CD4-positive, alpha-beta T cell (primary cell): ENCODE data around the gene SACS. TPM values are rescaled to one million over a fixed set of nuclear protein-coding genes. Genes with fewer than 3 reads are reported as not detected.

Experiments
- ATAC-seq: fragments of 200-7000 bp; cut with Tn5 transposase; one replicate; pipeline ENCODE4 v1.10.0; 2022; ENCODE audit warnings: mild to moderate bottlenecking; ENCODE audit not compliant: poor library complexity
- CTCF ChIA-PET: fragments of 350-600 bp; sonication (Branson Sonifier 250); formaldehyde crosslinking; loops from one replicate; lab custom pipeline; 2021; ENCODE audit warnings: antibody characterized with exemption, inconsistent platforms; lab: Charles Lee
- POLR2A ChIA-PET: fragments of 350-600 bp; sonication (Branson Sonifier 250); formaldehyde crosslinking; loops from one replicate; lab custom pipeline; 2021; ENCODE audit warnings: antibody characterized with exemption, inconsistent platforms; lab: Charles Lee
- DNase-seq, 14 experiments: peaks; one replicate each; pipeline ENCODE4 v3.0.0-alpha.2; 2013 to 2020; ENCODE audit warnings: mixed read lengths in 2 of 14
- H3K27ac ChIP-seq, 2 donors: one replicate each; pipeline versions ENCODE4 v1.5.1 to v1.7.0; 2013; ENCODE audit warnings: low read length in 2 of 2, low read depth in 1 of 2, mild to moderate bottlenecking in 1 of 2
- H3K27me3 ChIP-seq, 2 experiments: 1 replicate in 1 of 2; 2 replicates in 1 of 2; pipeline versions ENCODE4 v1.6.1 to v1.7.0; 2013; ENCODE audit warnings: low read length in 2 of 2, control low read depth in 1 of 2, mild to moderate bottlenecking in 1 of 2, moderate library complexity in 1 of 2; ENCODE audit not compliant: insufficient read depth in 2 of 2, control insufficient read depth in 1 of 2
- H3K36me3 ChIP-seq: one replicate; pipeline ENCODE4 v1.6.1; 2013; ENCODE audit warnings: low read length, control low read depth; ENCODE audit not compliant: insufficient read depth
- H3K4me1 ChIP-seq: one replicate; pipeline ENCODE4 v1.6.1; 2013; ENCODE audit warnings: low read length, control low read depth; ENCODE audit not compliant: insufficient read depth
- H3K4me3 ChIP-seq: one replicate; pipeline ENCODE4 v1.5.1; 2013; ENCODE audit warnings: mild to moderate bottlenecking, low read length, moderate library complexity
- H3K9me3 ChIP-seq, 2 experiments: 1 replicate in 1 of 2; 2 replicates in 1 of 2; pipeline versions ENCODE4 v1.6.1 to v1.7.0; 2013; ENCODE audit warnings: low read length in 2 of 2, mild to moderate bottlenecking in 2 of 2, control low read depth in 1 of 2, moderate library complexity in 1 of 2; ENCODE audit not compliant: control insufficient read depth in 1 of 2, insufficient read depth in 1 of 2
- H3K27ac Mint-ChIP-seq: one replicate; pipeline ENCODE4 v1.8.0; 2020; ENCODE audit warnings: mixed read lengths
- H3K27me3 Mint-ChIP-seq: one replicate; pipeline ENCODE4 v1.8.0; 2021; ENCODE audit warnings: mixed read lengths
- H3K36me3 Mint-ChIP-seq: one replicate; pipeline ENCODE4 v1.8.0; 2021; ENCODE audit warnings: low read depth, mixed read lengths
- H3K4me1 Mint-ChIP-seq: one replicate; pipeline ENCODE4 v1.8.0; 2021; ENCODE audit warnings: low read depth, mixed read lengths
- H3K4me3 Mint-ChIP-seq: one replicate; pipeline ENCODE4 v1.8.0; 2020; ENCODE audit warnings: mild to moderate bottlenecking, mixed read lengths
- H3K9me3 Mint-ChIP-seq: one replicate; pipeline ENCODE4 v1.8.0; 2020; ENCODE audit warnings: mixed read lengths
- CTCF ChIP-seq: fragments of 200-600 bp; IDR thresholded peaks from one replicate; pipeline ENCODE4 v1.8.0; 2022; ENCODE audit warnings: antibody characterized with exemption, mild to moderate bottlenecking
- intact Hi-C, 2 experiments: fragments of 100-400 bp; cut with DNase I in 1 of 2; cut with micrococcal nuclease in 1 of 2; formaldehyde crosslinking; loops; one replicate each; pipeline versions ENCODE4 v1.15.1 to v1.9.0; 2023 to 2025; cut with DNase I, micrococcal nuclease
- total RNA-seq, 174 experiments: library from RNA in 2 of 174; stranded (reverse) in 2 of 174; gene quantifications; one replicate each; pipeline ENCODE4 v1.2.3 and lab custom pipeline; 2021 to 2026

SACS gene
- total RNA-seq, 2 experiments from 2014 or later: 8.7 to 11.6 TPM

GRCh38 chr13:23467932-23468278 is 34.4 kb upstream of the SACS start:
- no peak for ATAC-seq
- intact Hi-C loops: loop anchor here in 1 of 2 experiments (2.0 to 5.0 kb wide), 6 partner anchors 91 to 753 kb away; no protein-coding TSS in a partner anchor
- POLR2A ChIA-PET: interaction anchor here (0.6 kb wide), 1 partner anchor 326 kb away, joined by 3 read pairs; no protein-coding TSS in a partner anchor

GRCh38 chr13:23467048-23467931 is 33.8 kb upstream of the SACS start:
- H3K9me3 ChIP-seq: no peaks in the 10 kb centered on the region
- Mint-ChIP-seq H3K27me3 (peaks cover 6% of the 10 kb centered on the region), H3K9me3 (no peaks in the 10 kb centered on the region), H3K36me3 (no peaks in the 10 kb centered on the region), H3K27ac (no peak overlapping the region), H3K4me1 (no peaks in the 10 kb centered on the region), H3K4me3 (no peak overlapping the region)
- ATAC-seq (no peak), DNase-seq (peak in 1 of 14 experiments; percentile 15)
- intact Hi-C loops: loop anchor here in 1 of 2 experiments (2.0 to 5.0 kb wide), 6 partner anchors 90 to 754 kb away; no protein-coding TSS in a partner anchor
- H3K27me3 ChIP-seq: no peaks in the 10 kb centered on the region
- peak overlapping the region; percentile 49 for H3K4me3 ChIP-seq
- peaks cover 14% of the 10 kb centered on the region for H3K4me1 ChIP-seq
- CTCF ChIA-PET: interaction anchor here (0.7 to 1.7 kb wide), 2 partner anchors 13 to 494 kb away, joined by 3 to 4 read pairs; no protein-coding TSS in a partner anchor
- TF ChIP-seq CTCF: peak; percentile 4
- POLR2A ChIA-PET: no interaction called here
- no peak overlapping the region for H3K27ac ChIP-seq
- no peaks in the 10 kb centered on the region for H3K36me3 ChIP-seq

More at GRCh38 chr13:23467932-23468278, 34.4 kb upstream of the SACS start:
- peaks cover 14% of the 10 kb centered on the region for H3K4me1 ChIP-seq
- no peaks in the 10 kb centered on the region for H3K36me3 Mint-ChIP-seq
- no peak overlapping the region for H3K27ac ChIP-seq
- no peaks in the 10 kb centered on the region for H3K9me3 Mint-ChIP-seq
- no peak for TF ChIP-seq CTCF
- CTCF ChIA-PET: no interaction called here
- no peaks in the 10 kb centered on the region for H3K9me3 ChIP-seq
- H3K27me3 ChIP-seq: no peaks in the 10 kb centered on the region
- H3K27ac Mint-ChIP-seq: no peak overlapping the region
- no peaks in the 10 kb centered on the region for H3K4me1 Mint-ChIP-seq
- H3K4me3 ChIP-seq: no peak overlapping the region
- DNase-seq: no peak
- H3K36me3 ChIP-seq: no peaks in the 10 kb centered on the region
- no peak overlapping the region for H3K4me3 Mint-ChIP-seq
- peaks cover 6% of the 10 kb centered on the region for H3K27me3 Mint-ChIP-seq

- no peak overlapping the region for H3K27ac ChIP-seq
- no peaks in the 10 kb centered on the region for H3K36me3 ChIP-seq
- no peak overlapping the region for H3K27ac Mint-ChIP-seq
- peak overlapping the region; percentile 49 for H3K4me3 ChIP-seq
- intact Hi-C loops: loop anchor here (1.0 to 5.0 kb wide), 10 partner anchors 89 to 754 kb away; no protein-coding TSS in a partner anchor
- ChIA-PET CTCF (interaction anchor here (1.7 kb wide), 1 partner anchor 14 kb away, joined by 4 read pairs; no protein-coding TSS in a partner anchor), POLR2A (no interaction called here)
- H3K4me1 ChIP-seq: peaks cover 14% of the 10 kb centered on the region
- peaks cover 6% of the 10 kb centered on the region for H3K27me3 Mint-ChIP-seq
- H3K9me3 ChIP-seq: no peaks in the 10 kb centered on the region
- no peaks in the 10 kb centered on the region for H3K9me3 Mint-ChIP-seq
- peak overlapping the region; percentile 86 for H3K4me3 Mint-ChIP-seq
- no peaks in the 10 kb centered on the region for H3K36me3 Mint-ChIP-seq
- H3K27me3 ChIP-seq: no peaks in the 10 kb centered on the region
- ATAC-seq (peak; percentile 88), DNase-seq (peak; percentile 28 to 81 (median 52))
- no peaks in the 10 kb centered on the region for H3K4me1 Mint-ChIP-seq
- TF ChIP-seq CTCF: peak; percentile 63
Observed at GRCh38 chr13:23466144-23467002, 32.9 kb upstream of the SACS start.
